Skin epidermis (tissue), 12 donors: ENCODE results near the gene MYH1.
"Not testable (repeated sequence)": the region's sequence is repeated elsewhere in the genome, so short reads cannot be mapped to it uniquely, and the experiment has no call there.

ENCODE experiments used
- H3K27ac ChIP-seq, 21 experiments: fragments of 200-600 bp; sonication (generic) in 11 of 21; one replicate each; pipeline ENCODE4 v1.5.0; 2020; ENCODE audit warnings: mild to moderate bottlenecking in 3 of 21, inconsistent platforms in 2 of 21, moderate library complexity in 2 of 21
- H3K4me3 ChIP-seq, 7 experiments: fragments of 200-600 bp; sonication (generic) in 2 of 7; one replicate each; pipeline ENCODE4 v1.5.0; 2020; ENCODE audit warnings: inconsistent platforms in 2 of 7, mild to moderate bottlenecking in 2 of 7, moderate library complexity in 1 of 7

MYH1 gene

GRCh38 chr17:10518271-10519037 lies at the start of gene MYH1:
Gene MYH1 (minus strand): TSS chr17:10518542. CDS start chr17:10516642, 1,900 bp downstream.
- H3K4me3 ChIP-seq: no peak within 1 kb of the TSS
- no peak within 1 kb of the TSS for H3K27ac ChIP-seq

GRCh38 chr17:10563991-10564660 lies 45.8 kb upstream of the MYH1 start:
- no peak overlapping the region for H3K27ac ChIP-seq
- H3K4me3 ChIP-seq: no peak overlapping the region

- H3K4me3 ChIP-seq: no peak overlapping the region
- H3K27ac ChIP-seq: peak overlapping the region in 2 of 21 experiments; percentile 23 to 43
Observed at GRCh38 chr17:10558049-10558448, 39.7 kb upstream of the MYH1 start.

GRCh38 chr17:10557422-10557821 lies 39.1 kb upstream of the MYH1 start:
- peak overlapping the region in 2 of 21 experiments; percentile 58 to 63 for H3K27ac ChIP-seq
- no peak overlapping the region for H3K4me3 ChIP-seq

GRCh38 chr17:10556301-10557005 lies 38.1 kb upstream of the MYH1 start:
- peak overlapping the region in 7 of 21 experiments; percentile 16 to 70 (median 56) for H3K27ac ChIP-seq
- no peak overlapping the region for H3K4me3 ChIP-seq

GRCh38 chr17:10550014-10550413 lies 31.7 kb upstream of the MYH1 start:
- Histone ChIP-seq H3K4me3 (no peak overlapping the region), H3K27ac (no peak overlapping the region)

GRCh38 chr17:10549096-10549842 lies 30.9 kb upstream of the MYH1 start, which contains the start of gene MYH2:
Gene MYH2 (minus strand): TSS chr17:10549658. CDS start chr17:10547920, 1,738 bp downstream.
- H3K27ac ChIP-seq: no peak within 1 kb of the TSS

GRCh38 chr17:10547351-10547750 lies 29.0 kb upstream of the MYH1 start:
- H3K27ac ChIP-seq: no peak overlapping the region
- H3K4me3 ChIP-seq: no peak overlapping the region

More at GRCh38 chr17:10549096-10549842, 30.9 kb upstream of the MYH1 start, which contains the start of gene MYH2:
- H3K4me3 ChIP-seq: no peak within 1 kb of the TSS

- not testable (repeated sequence) for H3K4me3 ChIP-seq, H3K27ac ChIP-seq
Observed at GRCh38 chr17:10543486-10543885, 25.1 kb upstream of the MYH1 start.

- H3K4me3 ChIP-seq, H3K27ac ChIP-seq: not testable (repeated sequence)
Observed at GRCh38 chr17:10541179-10541578, 22.8 kb upstream of the MYH1 start.

- H3K27ac ChIP-seq: no peak overlapping the region
Observed at GRCh38 chr17:10532026-10532425, 13.7 kb upstream of the MYH1 start.

GRCh38 chr17:10527419-10527818 lies 9.1 kb upstream of the MYH1 start:
- Histone ChIP-seq H3K27ac (no peak overlapping the region), H3K4me3 (no peak overlapping the region)

More at GRCh38 chr17:10532026-10532425, 13.7 kb upstream of the MYH1 start:
- no peak overlapping the region for H3K4me3 ChIP-seq

- Histone ChIP-seq H3K4me3 (no peak overlapping the region), H3K27ac (no peak overlapping the region)
Observed at GRCh38 chr17:10526517-10526916, 8.2 kb upstream of the MYH1 start.

GRCh38 chr17:10523064-10523463 lies 4.7 kb upstream of the MYH1 start:
- no peak overlapping the region for H3K4me3 ChIP-seq
- H3K27ac ChIP-seq: no peak overlapping the region

GRCh38 chr17:10521949-10522348 lies 3.6 kb upstream of the MYH1 start:
- Histone ChIP-seq H3K4me3 (no peak overlapping the region), H3K27ac (no peak overlapping the region)

- no peak overlapping the region for H3K27ac ChIP-seq
- no peak overlapping the region for H3K4me3 ChIP-seq
Observed at GRCh38 chr17:10516638-10517037, 1.7 kb downstream of the MYH1 start.

- H3K27ac ChIP-seq: no peak overlapping the region
- no peak overlapping the region for H3K4me3 ChIP-seq
Observed at GRCh38 chr17:10516065-10516464, 2.3 kb downstream of the MYH1 start.

- Histone ChIP-seq H3K27ac (no peak overlapping the region), H3K4me3 (no peak overlapping the region)
Observed at GRCh38 chr17:10513299-10514067, 4.9 kb downstream of the MYH1 start.

- no peak overlapping the region for H3K4me3 ChIP-seq
- H3K27ac ChIP-seq: peak overlapping the region in 1 of 21 experiments; percentile 2
Observed at GRCh38 chr17:10512856-10513255, 5.5 kb downstream of the MYH1 start.
